Germinal center (tissue), 1 donor: ENCODE measurements around the gene NME5.
A peak's percentile ranks its signal among the peaks of the same experiment; 100 is the strongest.
"Not testable (repeated sequence)": the region's sequence is repeated elsewhere in the genome, so short reads cannot be mapped to it uniquely, and the experiment has no call there.

ENCODE experiments used
- DNase-seq: peaks from one replicate; pipeline ENCODE4 v3.0.0; 2012; ENCODE audit warnings: mixed read lengths, low spot score

Gene NME5

DNA sequence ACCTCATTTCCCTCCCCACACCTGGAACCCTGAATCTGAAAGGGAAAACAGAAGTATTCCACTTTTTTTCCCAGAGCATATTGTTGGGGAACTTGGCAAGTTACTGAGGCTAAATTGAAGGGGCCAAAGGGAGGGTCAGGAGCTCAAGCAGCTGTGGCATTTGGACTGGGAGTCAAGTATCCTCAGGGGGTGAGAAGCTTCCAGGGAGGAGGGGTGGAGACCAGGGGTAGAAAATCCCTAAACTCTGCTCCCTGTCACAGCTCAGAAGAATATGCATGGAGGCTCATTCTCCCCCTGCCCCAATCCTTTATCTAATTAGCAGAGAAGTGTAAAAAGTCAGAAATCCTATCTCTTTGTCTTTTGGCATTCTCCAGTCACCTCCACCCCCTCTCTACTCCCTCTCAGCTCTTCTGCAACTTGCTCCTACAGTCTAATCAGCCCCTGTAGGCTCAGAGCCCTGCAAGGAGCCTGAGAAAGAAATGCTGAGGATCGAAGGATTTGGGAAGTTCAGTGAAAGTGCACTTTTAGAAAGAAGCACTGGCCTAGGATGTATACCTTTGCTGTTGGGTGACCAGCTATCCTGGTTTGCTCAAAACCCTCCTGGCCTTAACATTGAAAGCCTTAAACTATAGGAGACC, 61.1 kb downstream of the NME5 start:
- DNase-seq: no peak

DNA sequence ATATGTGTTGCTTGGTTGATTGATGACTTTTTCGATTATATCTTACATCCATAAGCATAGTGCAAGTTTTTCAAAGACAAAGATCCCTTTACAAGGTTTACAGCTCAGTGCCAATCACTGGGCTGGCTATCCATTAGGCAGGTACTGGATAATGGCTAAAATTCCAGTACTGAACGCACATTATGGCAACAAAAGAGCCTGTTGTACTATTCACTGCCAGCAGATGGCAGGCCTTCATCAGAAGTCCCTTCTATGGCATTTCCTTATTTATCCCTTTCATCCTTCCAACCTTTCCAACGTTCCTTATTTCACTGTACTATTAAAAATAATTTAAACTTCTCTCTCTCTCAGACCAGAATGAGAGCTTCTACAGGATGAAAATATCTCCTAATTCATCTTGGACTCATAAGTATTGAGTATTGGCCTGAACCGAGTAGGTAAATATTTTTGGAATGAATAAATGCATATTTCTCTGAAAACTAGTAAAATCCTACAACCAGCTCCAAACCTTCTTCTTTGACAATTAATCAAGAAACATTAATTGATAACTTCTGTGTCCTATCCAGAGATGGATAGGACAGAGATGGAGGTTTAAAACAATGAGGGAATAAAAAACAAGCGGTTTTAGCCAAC, 62.0 kb downstream of the NME5 start:
- DNase-seq: peak; percentile 69

DNA sequence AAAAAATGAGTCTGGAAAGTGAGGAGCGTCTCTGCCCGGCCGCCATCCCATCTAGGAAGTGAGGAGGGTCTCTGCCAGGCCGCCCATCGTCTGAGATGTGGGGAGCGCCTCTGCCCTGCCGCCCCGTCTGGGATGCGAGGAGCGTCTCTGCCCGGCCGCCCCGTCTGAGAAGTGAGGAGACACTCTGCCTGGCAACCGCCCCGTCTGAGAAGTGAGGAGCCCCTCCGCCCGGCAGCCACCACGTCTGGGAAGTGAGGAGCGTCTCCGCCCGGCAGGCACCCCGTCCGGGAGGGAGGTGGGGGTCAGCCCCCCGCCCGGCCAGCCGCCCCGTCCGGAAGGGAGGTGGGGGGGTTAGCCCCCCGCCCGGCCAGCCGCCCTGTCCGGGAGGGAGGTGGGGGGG, 69.2 kb downstream of the NME5 start:
- DNase-seq: not testable (repeated sequence)

DNA sequence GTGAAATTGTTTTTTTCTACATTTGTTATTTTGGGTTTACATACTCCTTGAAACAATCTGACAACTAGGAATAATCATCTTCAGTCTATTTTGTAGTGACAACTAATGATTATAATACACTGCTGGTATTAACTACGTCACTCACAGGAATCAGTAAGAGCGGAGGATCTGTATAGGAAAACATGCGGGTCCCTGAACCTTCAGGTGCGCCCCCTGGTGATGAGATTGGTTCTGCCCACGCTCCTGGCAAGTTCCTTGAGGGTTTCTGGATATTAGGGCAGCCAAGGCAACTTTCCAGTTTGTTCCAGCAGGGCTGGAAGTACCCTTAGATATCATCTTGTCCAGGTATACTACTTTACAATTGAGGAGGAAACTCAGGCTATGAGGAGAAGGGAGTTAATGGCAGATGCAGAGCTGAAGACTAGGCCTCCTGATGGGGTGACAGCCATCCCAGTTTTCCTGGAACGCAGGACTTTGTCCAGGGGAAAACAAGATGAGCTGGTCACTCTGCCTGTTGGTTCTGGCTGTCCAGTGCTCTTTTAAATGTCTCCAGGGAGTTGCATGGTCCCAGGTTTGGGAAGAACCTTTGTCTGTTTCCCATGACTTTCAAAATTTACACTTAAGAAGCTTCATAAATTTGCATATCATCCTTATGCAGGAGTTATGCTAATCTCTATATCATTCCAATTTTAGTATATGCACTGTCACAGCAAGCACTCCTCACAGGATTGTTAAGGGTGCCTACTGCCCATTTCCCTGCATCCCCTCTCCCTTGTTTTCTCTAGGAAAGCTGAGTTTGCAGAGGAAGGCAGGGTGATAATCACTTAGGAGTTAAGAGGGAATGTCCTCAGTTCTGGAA, 70.3 kb downstream of the NME5 start:
- DNase-seq: peak; percentile 80

DNA sequence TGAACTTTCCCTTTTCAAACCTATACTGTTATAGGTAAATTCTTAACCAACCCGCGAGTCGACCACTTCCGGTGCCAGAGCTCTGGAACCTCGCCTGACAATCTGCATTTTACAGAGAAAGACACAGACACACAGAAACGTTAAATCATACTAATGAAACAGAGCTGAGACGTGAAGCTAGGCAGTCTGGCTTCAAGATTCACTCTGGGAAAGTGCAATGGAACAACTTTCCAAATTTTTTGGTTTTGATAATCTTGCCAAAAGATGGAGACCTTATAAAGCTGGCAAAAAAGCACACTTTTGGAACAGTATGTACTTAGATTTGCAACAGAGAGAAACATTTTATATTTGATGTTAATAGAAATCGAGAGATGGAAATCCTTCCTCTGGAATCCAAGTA, 71.3 kb downstream of the NME5 start:
- no peak for DNase-seq
